AG04450 (cell line): Measurements from ENCODE around the gene FADS3. TPM values are rescaled to one million over a fixed set of nuclear protein-coding genes. Genes with fewer than 3 reads are reported as not detected.

ENCODE experiments used
- CTCF ChIA-PET: fragments of 300-600, 350-600 bp; formaldehyde crosslinking; extraction: SDS; loops from one replicate; lab custom pipeline; 2022; ENCODE audit warnings: antibody characterized with exemption, inconsistent platforms; lab: Charles Lee
- POLR2A ChIA-PET: fragments of 350-600 bp; formaldehyde crosslinking; extraction: SDS; loops from one replicate; lab custom pipeline; 2021; ENCODE audit warnings: antibody characterized with exemption, inconsistent platforms; lab: Yijun Ruan, JAX
- DNase-seq: peaks from one replicate; pipeline ENCODE4 v3.0.0-alpha.2; 2011; ENCODE audit warnings: low read depth, low spot score
- H3K27ac ChIP-seq: one replicate; pipeline ENCODE4 v1.5.1; 2012; ENCODE audit warnings: low read depth, low read length, control low read depth
- H3K27me3 ChIP-seq: one replicate; pipeline ENCODE4 v1.6.0; 2012; ENCODE audit warnings: low read length; ENCODE audit not compliant: control insufficient read depth, insufficient read depth
- H3K4me3 ChIP-seq: 2 replicates; pipeline ENCODE4 v1.5.1; 2011; ENCODE audit warnings: mild to moderate bottlenecking, low read depth, low read length, control low read depth
- H3K9me3 ChIP-seq: 2 replicates; pipeline ENCODE4 v1.5.1; 2012; ENCODE audit warnings: low read length; ENCODE audit not compliant: control insufficient read depth, insufficient read depth
- CTCF ChIP-seq: IDR thresholded peaks from 2 replicates; pipeline ENCODE4 v1.5.1; 2011; ENCODE audit warnings: low read depth, low read length, control low read depth, inconsistent platforms
- polyA plus RNA-seq: library from polyadenylated mRNA; depleted of rRNA; stranded (reverse); fragments of >200 nt; gene quantifications from 2 replicates; pipeline ENCODE4 v1.2.3, GENCODE V29; 2011

The FADS3 gene
- polyA plus RNA-seq, 1 experiment, result 38.9 TPM

DNA sequence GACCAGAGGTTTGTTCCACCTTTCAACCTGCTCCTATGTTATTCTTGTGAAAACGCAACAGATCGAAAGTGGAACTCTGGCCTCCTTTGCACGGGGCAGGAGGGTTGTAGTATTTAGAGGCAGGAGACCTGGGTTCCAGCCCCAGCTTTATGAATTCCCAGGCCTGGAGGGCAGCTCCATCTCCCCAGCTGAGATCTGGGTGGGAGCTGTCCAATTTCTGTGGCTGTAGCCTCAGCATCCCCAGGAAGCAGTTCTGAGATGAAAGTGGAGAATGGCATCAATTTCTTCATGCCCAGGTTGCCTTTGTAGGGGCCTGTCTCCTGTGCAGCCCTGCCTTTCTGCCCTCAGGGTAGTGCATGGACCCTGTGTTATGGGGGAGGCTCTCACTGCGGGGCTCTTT lies 59.1 kb downstream of the FADS3 start:
- TF ChIP-seq CTCF, result no peak
- ChIA-PET CTCF (no interaction called here), POLR2A (no interaction called here)
- Histone ChIP-seq H3K27ac (no peak overlapping the region), H3K9me3 (no peaks in the 10 kb centered on the region; the same call in 1 of the 2 replicates), H3K4me3 (no peak overlapping the region), H3K27me3 (no peaks in the 10 kb centered on the region)
- no peak for DNase-seq

- no peak overlapping the region for H3K27ac ChIP-seq
- ChIA-PET CTCF (interaction anchor here (0.9 to 1.6 kb wide), 4 partner anchors 13 to 277 kb away, joined by 3 to 7 read pairs (median 5); no protein-coding TSS in a partner anchor), POLR2A (interaction anchor here (2.7 kb wide), 1 partner anchor 14 kb away, joined by 29 read pairs; the partner anchor contains the start of gene FADS1)
- no peaks in the 10 kb centered on the region for H3K27me3 ChIP-seq
- no peak for DNase-seq
- no peaks in the 10 kb centered on the region; the same call in 1 of the 2 replicates for H3K9me3 ChIP-seq
- TF ChIP-seq CTCF, result no peak
- H3K4me3 ChIP-seq, result peak overlapping the region; percentile 87
Observed at GRCh38 chr11:61830237-61831105, 60.9 kb downstream of the FADS3 start.

DNA sequence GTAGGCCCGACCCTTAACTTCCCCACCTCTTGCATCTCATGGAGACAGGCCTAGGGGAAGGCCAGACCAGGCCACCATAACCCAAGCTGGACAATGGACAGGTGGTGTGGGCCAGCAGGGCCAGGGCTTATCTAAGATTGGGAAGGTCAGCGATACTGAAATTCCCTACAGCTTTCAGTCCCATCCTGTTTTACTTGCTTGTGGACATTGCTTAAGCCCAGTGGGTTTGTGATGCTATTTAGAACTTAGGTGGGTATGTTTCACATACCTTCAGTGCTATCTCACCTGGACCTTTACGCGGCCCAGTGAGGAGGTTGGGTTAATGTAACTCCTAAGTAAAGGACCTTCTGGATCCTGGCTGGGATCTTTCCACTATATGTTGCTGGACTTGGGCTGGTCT lies 61.5 kb downstream of the FADS3 start:
- POLR2A ChIA-PET, result interaction anchor here (2.7 kb wide), 1 partner anchor 14 kb away, joined by 29 read pairs; the partner anchor contains the start of gene FADS1
- Histone ChIP-seq H3K27ac (no peak overlapping the region), H3K27me3 (no peaks in the 10 kb centered on the region), H3K4me3 (peak overlapping the region; percentile 87), H3K9me3 (no peaks in the 10 kb centered on the region; the same call in 1 of the 2 replicates)
- no peak for DNase-seq
- CTCF ChIA-PET, result interaction anchor here (0.9 to 1.4 kb wide), 4 partner anchors 12 to 40 kb away, joined by 3 to 5 read pairs (median 5); no protein-coding TSS in a partner anchor
- TF ChIP-seq CTCF, result no peak

DNA sequence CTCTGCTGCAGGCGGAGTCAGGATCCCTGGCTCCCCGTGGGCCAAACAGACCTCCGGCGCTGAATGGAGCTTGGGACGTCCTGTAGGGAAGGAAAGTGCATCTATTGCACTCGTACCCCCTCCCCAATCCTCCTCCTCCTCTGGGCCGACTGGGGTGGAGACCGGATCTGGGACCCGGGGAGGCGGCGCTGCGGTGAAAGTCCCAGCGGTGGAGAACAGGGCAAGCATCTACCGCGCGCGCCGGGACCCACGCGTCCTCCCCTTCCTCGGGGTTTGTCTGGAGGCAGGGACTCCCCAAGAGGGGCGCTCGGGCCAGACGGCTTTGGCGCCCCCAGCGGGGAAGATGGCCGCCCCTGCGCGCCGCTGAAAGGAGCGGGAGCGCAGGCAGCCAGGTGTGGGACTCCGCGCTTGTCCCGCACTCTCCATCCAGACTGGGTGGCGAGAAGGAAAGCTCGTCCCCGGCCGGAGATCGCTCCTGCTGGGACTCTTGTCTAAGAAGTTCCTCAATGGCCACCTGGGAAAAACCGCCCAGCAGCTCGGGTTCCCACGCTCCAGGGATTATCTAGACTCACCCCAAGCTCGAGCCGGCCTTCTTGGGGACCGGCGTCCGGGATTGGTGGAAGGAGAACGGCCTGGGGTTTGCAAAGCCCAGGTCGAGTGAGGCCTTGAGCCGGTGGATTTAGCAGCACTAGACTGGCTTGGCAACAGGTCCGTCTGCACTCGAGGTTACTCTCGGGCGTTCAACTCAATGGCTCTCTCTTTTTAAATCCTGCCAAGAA lies 62.5 kb downstream of the FADS3 start:
- peak; percentile 62 for TF ChIP-seq CTCF
- Histone ChIP-seq H3K27me3 (no peaks in the 10 kb centered on the region), H3K27ac (peak overlapping the region; percentile 47), H3K9me3 (no peaks in the 10 kb centered on the region), H3K4me3 (peak overlapping the region; percentile 87)
- DNase-seq, result no peak
- POLR2A ChIA-PET, result interaction anchor here (2.7 kb wide), 1 partner anchor 13 kb away, joined by 29 read pairs; the partner anchor contains the start of gene FADS1
- CTCF ChIA-PET, result interaction anchor here (1.0 to 1.8 kb wide), 7 partner anchors 9 to 140 kb away, joined by 3 to 11 read pairs (median 5); no protein-coding TSS in a partner anchor
